COLO668 (cell line): Measurements from ENCODE around the gene ZNF584.

Experiments used
- DNase-seq: peaks from one replicate; lab custom pipeline; 2025; ENCODE audit not compliant: unreplicated experiment; lab: John Stamatoyannopoulos, UW

Gene ZNF584

DNA sequence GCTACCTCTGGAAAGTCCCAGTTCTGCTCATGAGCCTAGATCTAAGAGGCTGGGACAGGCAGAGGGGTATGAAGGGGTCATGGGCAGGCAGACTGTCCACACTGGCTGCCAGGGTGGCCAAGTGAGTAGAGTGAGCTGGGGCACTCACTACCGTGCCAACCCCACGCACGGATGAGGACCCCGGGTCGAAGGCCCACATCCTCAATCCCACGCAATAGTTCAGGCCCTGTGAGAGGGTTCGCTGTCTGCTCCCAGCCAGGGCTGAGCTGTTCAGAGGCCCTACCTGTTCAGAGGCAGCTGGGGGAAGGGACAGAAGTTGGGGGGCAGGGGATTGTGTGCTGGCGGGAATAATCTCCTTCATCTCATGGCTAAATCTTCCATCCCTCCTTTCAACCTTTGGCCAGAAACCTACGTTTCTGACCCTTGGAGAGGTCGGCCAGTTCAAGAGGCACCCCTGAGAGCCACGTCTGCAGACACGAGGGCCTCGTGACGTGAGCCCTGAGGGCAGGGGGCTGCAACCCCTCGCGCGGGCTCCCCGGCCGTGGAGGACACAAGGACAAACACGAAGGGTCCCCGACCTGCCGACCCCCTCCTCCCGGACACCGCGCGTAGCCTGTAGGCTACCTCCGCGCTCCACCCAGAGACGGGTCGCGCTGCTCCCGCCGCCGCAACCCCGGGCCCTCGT is 22.4 kb upstream of the ZNF584 start:
- DNase-seq = peak; percentile 42

GRCh38 chr19:58386576-58387337 is 21.7 kb upstream of the ZNF584 start, which contains the start of gene RPS5:
Gene RPS5, plus strand, starts transcription at chr19:58387269. Its CDS starts 869 bp downstream, at chr19:58388138.
- DNase-seq = peak; percentile 97

GRCh38 chr19:58387338-58388174 is 20.9 kb upstream of the ZNF584 start:
- DNase-seq = no peak

DNA sequence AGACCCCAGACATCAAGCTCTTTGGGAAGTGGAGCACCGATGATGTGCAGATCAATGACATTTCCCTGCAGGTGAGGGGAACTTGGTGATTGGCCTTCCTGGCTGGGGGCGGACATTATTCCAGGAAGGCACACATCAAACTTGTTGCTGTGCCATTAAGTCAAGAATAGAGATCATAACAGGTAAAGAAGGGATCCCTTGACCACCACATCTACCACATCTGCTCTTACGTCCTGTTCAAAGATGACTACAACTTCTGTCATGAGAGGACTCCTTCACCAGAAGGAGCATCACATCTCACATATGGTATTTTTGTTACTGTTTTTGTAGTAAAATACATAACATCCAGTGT is 20.3 kb upstream of the ZNF584 start:
- no peak for DNase-seq

GRCh38 chr19:58392945-58393724 is 15.3 kb upstream of the ZNF584 start:
- no peak for DNase-seq

DNA sequence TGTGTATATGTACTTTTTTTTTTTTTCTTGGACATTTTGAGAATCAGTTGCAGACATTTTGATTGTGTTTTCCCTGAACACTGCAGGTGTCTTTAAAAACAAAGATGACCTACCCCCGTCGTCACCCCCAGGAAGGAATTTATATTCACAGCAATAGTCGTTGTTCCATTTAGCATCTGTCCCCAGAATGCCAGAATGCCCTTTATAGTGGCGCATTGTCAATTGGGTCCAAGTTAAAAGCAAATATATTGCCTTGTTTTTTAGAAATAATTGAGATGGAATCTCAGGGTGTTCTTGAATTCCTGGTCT is 14.8 kb upstream of the ZNF584 start:
- no peak for DNase-seq

DNA sequence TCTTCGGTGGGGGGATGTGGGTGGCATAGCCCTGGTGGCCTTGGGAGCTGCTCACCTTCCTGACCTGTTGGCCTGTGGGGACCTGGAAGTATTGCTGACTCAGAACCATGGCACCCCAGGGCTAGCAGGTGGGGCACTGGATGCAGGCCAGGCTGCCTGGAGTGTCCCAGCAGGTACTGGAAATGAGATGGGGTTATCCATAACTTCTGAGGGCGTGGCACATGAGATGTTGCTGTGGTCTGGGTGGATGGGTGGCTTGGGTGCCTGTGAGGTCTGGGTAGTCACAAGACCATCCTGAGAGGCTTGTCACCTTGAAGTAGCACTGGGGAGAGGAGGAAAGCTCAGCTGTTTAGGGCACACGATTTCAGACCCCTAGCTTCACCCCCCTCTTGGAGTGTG is 13.6 kb upstream of the ZNF584 start:
- DNase-seq = no peak

- peak; percentile 56 for DNase-seq
These were observed 13.1 kb upstream of the ZNF584 start, which contains the start of gene RNF225 for GRCh38 chr19:58395220-58395978. Gene RNF225, plus strand, starts transcription at chr19:58395656. Its CDS starts 434 bp downstream, at chr19:58396090.

DNA sequence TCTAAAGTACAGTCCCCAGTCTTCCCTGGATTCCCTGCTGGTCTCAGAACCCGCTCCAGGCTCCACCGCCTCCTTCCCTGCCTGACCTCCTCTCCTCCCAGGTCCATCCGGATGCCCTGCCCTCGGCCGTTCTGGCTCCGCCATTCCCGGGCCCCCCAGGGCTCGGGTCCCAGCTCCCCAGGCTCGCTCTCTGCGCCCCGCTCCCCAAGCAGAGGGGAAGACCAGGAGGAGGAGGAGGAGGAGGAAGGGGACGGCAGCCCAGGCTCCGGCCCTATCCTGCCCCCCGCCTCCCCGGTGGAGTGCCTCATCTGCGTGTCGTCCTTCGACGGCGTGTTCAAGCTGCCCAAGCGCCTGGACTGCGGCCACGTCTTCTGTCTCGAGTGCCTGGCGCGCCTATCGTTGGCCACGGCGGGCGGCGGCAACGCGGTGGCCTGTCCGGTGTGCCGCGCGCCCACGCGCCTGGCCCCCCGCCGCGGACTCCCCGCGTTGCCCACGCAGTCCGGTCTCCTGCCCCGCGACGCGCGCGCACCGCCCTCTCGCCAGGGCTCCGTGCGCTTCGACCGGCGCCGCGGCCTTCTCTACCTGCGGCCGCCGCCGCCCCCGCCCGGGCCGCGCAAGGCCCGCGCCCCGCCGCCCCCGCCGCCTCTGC is 12.3 kb upstream of the ZNF584 start:
- DNase-seq = peak; percentile 41

- DNase-seq = no peak
These were observed 11.5 kb upstream of the ZNF584 start for GRCh38 chr19:58396691-58397532.

DNA sequence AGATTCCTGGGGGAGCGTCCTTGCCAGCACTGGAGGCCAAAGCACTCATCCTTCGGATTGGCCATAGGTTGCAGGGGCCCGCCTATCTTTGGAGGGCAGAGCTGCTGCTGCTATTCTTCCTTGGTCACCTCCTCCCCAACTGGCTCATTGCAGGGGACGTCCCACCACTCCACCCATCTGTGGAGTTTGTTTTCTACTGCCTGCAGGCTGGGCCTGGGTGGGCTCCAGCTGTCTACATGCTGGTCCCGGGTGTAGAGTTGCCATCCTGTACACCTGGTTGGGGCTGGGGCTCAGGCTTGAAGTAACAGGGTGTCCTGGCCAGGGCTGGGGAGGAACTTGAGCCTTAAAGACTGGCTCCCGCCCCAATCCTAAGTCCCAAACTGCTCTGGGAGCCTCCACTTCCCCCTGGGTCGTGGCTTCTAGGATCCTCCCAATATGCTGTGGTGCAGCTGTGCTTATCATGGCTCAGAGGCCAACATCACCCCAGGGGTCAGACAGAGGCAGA is 10.9 kb upstream of the ZNF584 start:
- no peak for DNase-seq

DNA sequence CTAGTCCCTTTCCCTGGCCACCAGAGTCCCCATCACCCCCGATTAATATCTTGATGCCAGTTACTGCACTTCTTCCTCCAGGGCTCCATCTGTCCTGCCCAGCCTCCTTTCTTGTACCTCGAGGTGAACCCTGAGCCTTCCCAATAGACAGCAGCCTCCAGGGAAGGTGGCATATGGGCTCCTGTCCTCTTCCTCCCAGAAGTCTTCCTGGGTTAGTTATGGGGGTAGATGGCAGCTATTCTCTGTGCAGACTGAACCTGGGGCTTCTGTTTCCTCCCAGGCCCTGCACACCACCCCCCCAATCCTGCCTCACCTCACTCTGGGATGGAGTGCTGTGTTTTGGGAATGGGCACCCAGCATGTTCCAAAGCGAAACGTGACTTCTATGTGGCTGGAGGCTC is 10.4 kb upstream of the ZNF584 start:
- no peak for DNase-seq

DNA sequence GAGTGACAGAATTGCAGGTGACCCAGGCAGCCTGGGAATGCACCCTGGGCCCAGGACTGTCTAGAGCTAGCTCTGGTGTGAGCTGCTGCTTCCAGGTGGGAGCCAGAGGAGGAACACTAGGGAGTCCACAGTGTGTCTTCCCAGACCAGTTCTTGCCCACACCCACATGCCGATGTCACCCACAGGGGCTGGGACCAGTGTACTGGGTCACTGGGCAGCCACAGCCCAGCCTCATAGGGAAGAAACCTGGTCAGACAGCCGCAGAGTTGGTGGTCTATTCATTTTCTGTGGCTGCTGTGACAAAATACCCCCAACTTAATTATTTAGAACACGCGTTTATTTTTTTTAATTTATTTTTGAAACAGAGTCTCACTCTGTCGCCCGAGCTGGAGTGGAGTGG is 9.9 kb upstream of the ZNF584 start:
- DNase-seq = no peak

- DNase-seq = no peak
These were observed 8.5 kb upstream of the ZNF584 start for GRCh38 chr19:58399903-58400302.

- no peak for DNase-seq
These were observed 8.0 kb upstream of the ZNF584 start for GRCh38 chr19:58400316-58400915.

- DNase-seq = peak; percentile 100
These were observed 7.3 kb upstream of the ZNF584 start for GRCh38 chr19:58400916-58401839.

DNA sequence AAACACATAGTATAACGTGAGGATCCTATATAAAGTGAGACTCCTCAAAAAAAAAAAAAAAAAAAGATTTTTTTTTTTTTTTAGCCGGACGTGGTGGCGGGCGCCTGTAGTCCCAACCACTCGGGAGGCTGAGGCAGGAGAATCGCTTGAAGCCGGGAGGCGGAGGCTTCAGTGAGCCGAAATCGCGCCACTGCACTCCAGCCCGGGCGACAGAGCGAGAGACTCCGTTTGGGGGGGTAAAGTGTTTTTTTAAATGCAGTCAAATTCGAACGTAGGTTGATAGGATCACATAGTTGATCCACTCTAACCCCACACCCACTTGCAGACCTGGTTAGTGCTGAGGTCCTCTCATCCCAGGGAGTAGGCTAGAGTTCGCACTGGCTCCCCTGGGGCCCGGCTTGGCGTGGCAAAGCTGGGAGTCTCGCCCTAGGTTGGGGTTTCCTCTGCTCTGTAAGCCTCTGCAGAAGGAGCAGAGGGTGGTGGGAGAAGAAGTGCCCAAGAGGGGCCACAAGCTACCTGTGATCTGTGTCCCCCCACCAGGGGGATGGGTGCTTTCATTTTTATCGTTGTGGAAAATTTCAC is 6.5 kb upstream of the ZNF584 start:
- no peak for DNase-seq
